Measurements from ENCODE around the gene FLT3LG. TPM values are rescaled to one million over a fixed set of nuclear protein-coding genes. Genes with fewer than 3 reads are reported as not detected.

FLT3LG gene
- total RNA-seq, 1 experiment from 2014 or later: 6.5 TPM

DNA sequence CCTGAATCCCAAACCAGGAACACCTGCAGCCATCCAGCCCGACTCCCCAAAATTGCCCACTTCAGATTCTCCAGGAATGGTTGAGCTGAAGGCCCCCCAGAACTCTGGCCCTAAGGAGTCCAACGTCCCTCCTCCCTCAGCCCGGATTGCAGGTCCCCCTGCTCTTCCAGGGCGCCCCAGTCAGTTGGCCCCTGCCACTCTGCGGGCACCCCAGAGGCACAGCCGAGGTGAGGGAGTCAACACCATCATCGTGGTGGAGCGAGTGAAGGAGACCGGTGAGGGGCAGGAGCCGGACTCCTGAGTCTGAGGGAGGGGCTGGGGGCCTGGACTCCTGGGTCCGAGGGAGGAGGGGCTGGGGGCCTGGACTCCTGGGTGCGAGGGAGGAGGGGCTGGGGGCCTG, 46.7 kb upstream of the FLT3LG start:
- Histone ChIP-seq H3K27ac (ENCODE audit: low read depth, low read length, poor library complexity, severe bottlenecking) (no peak overlapping the region), H3K36me3 (ENCODE audit: insufficient read depth, low read length, poor library complexity, severe bottlenecking) (no peaks in the 10 kb centered on the region), H3K4me1 (ENCODE audit: insufficient read depth, low read length, poor library complexity, severe bottlenecking) (peaks cover 13% of the 10 kb centered on the region), H3K27me3 (replicated peaks; ENCODE audit: insufficient read depth, low read depth, low read length, poor library complexity) (peaks cover 63% of the 10 kb centered on the region), H3K9me3 (ENCODE audit: low read depth, low read length, poor library complexity, severe bottlenecking) (no peaks in the 10 kb centered on the region), H3K4me3 (ENCODE audit: low read depth, low read length, poor library complexity, severe bottlenecking) (no peak overlapping the region)
- ChIA-PET POLR2A (ENCODE audit: low non-redundant PET) (no interaction called here), CTCF (interaction anchor here (0.5 kb wide), 1 partner anchor 24 kb away, joined by 7 read pairs; the partner anchor contains the start of gene PIH1D1)
- TF ChIP-seq, protein P1, sequence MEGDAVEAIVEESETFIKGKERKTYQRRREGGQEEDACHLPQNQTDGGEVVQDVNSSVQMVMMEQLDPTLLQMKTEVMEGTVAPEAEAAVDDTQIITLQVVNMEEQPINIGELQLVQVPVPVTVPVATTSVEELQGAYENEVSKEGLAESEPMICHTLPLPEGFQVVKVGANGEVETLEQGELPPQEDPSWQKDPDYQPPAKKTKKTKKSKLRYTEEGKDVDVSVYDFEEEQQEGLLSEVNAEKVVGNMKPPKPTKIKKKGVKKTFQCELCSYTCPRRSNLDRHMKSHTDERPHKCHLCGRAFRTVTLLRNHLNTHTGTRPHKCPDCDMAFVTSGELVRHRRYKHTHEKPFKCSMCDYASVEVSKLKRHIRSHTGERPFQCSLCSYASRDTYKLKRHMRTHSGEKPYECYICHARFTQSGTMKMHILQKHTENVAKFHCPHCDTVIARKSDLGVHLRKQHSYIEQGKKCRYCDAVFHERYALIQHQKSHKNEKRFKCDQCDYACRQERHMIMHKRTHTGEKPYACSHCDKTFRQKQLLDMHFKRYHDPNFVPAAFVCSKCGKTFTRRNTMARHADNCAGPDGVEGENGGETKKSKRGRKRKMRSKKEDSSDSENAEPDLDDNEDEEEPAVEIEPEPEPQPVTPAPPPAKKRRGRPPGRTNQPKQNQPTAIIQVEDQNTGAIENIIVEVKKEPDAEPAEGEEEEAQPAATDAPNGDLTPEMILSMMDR (conservative IDR thresholded peaks at IDR 0.05; ENCODE audit: low read depth, low read length): no peak
- no peak for TF ChIP-seq EZH2 (IDR thresholded peaks at IDR 0.05; ENCODE audit: borderline replicate concordance, low read depth, low read length, poor library complexity, severe bottlenecking)
- intact Hi-C loops (cut with micrococcal nuclease; ENCODE audit: unreplicated experiment): no loop called here
- BruUV-seq (replicated peaks): no TSS peak
- no peak for DNase-seq (ENCODE audit: low spot score)

DNA sequence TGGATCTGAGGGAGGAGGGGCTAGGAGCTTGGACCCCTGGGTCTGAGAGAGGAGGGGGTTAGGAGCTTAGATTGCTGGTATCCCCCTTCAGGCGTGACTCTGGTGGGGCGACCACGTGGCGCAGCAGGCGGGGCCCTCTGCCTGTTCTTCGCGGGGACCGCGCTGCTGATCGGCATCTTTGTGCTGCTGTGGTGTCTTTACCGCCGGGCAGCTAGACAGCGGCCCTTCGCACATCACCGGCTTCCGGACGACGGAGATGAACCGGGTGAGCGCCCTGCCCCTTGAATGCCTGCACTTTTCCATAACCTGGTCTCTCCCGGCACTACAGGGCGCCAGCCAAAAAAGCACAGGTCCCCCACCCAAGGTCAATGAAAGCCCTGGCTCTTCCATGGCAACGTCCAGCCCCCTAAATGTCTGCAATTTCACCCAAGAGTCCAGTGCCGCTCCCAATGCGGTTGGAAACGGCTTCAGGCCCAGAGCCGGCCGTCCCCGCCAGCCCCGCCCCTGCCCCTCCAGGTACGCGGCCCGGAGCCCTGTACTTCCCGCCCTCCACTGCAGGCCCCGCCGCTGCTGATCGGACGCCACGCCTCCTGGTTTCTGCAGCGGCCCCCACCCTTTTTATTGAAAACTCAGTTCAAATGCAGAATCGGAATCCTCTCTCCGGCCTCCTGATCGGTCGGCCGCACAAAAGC, 46.0 kb upstream of the FLT3LG start:
- ChIA-PET CTCF (interaction anchor here (0.5 kb wide), 1 partner anchor 24 kb away, joined by 7 read pairs; the partner anchor contains the start of gene PIH1D1), POLR2A (ENCODE audit: low non-redundant PET) (no interaction called here)
- DNase-seq (ENCODE audit: low spot score): no peak
- Histone ChIP-seq H3K9me3 (ENCODE audit: low read depth, low read length, poor library complexity, severe bottlenecking) (no peaks in the 10 kb centered on the region), H3K4me1 (ENCODE audit: insufficient read depth, low read length, poor library complexity, severe bottlenecking) (peaks cover 10% of the 10 kb centered on the region), H3K27ac (ENCODE audit: low read depth, low read length, poor library complexity, severe bottlenecking) (no peak overlapping the region), H3K36me3 (ENCODE audit: insufficient read depth, low read length, poor library complexity, severe bottlenecking) (no peaks in the 10 kb centered on the region), H3K27me3 (replicated peaks; ENCODE audit: insufficient read depth, low read depth, low read length, poor library complexity) (peaks cover 57% of the 10 kb centered on the region), H3K4me3 (ENCODE audit: low read depth, low read length, poor library complexity, severe bottlenecking) (no peak overlapping the region)
- TF ChIP-seq, protein P1 (conservative IDR thresholded peaks at IDR 0.05; ENCODE audit: low read depth, low read length): no peak
- no peak for TF ChIP-seq EZH2 (IDR thresholded peaks at IDR 0.05; ENCODE audit: borderline replicate concordance, low read depth, low read length, poor library complexity, severe bottlenecking)
- intact Hi-C loops (cut with micrococcal nuclease; ENCODE audit: unreplicated experiment): no loop called here
- no TSS peak for BruUV-seq (replicated peaks)

DNA sequence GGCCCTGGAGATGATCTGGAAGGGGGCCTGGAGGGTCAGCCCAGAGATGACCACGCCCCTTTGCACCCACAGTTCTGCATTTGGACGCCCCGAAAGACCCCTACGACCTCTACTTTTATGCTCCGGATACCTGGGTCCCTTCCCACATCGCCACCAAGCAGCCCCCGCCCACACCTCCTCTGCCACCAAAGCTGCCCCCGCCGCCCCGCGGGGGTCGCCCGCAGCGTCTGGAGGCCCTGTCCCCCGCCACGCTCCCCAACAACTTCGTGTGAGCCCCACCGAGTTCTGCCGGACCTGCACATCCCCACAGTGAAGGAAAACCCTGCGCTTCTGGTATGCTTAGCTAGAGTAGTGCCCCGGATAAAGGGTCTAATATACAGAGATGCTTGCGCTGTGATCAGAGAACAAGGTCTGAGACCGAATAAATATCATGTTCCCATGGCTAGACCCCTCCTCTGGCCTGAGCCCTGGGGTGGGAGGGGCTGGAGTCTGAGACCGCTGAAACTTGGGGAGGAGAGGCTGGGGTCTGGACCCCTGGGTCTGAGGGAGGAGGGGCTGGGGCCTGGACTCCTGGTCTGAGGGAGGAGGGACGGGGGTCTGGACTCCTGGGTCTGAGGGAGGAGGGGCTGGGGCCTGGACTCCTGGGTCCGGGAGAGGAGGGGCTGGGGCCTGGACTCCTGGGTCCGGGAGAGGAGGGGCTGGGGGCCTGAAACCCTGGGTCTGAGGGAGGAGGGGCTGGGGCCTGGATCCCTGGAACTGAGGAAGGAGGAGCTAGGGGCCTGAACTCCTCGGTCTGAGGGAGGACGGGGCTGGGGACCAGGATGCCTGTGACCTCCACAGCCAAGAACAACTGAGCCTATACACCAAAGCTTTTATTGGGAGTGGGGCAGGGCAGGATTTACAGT, 45.2 kb upstream of the FLT3LG start:
- peaks cover 49% of the 10 kb centered on the region for H3K27me3 ChIP-seq (replicated peaks; ENCODE audit: insufficient read depth, low read depth, low read length, poor library complexity)
- intact Hi-C loops (cut with micrococcal nuclease; ENCODE audit: unreplicated experiment): no loop called here

More for the DNA sequence above, 45.2 kb upstream of the FLT3LG start:
- no peak overlapping the region for H3K27ac ChIP-seq (ENCODE audit: low read depth, low read length, poor library complexity, severe bottlenecking)
- DNase-seq (ENCODE audit: low spot score): no peak
- POLR2A ChIA-PET (ENCODE audit: low non-redundant PET): no interaction called here
- H3K36me3 ChIP-seq (ENCODE audit: insufficient read depth, low read length, poor library complexity, severe bottlenecking): no peaks in the 10 kb centered on the region
- no TSS peak for BruUV-seq (replicated peaks)
- no peak overlapping the region for H3K4me3 ChIP-seq (ENCODE audit: low read depth, low read length, poor library complexity, severe bottlenecking)
- H3K4me1 ChIP-seq (ENCODE audit: insufficient read depth, low read length, poor library complexity, severe bottlenecking): peaks cover 10% of the 10 kb centered on the region
- TF ChIP-seq, protein P1 (conservative IDR thresholded peaks at IDR 0.05; ENCODE audit: low read depth, low read length): no peak
- no peak for TF ChIP-seq EZH2 (IDR thresholded peaks at IDR 0.05; ENCODE audit: borderline replicate concordance, low read depth, low read length, poor library complexity, severe bottlenecking)
- no peaks in the 10 kb centered on the region for H3K9me3 ChIP-seq (ENCODE audit: low read depth, low read length, poor library complexity, severe bottlenecking)
- CTCF ChIA-PET: interaction anchor here (0.7 kb wide), 1 partner anchor 10 kb away, joined by 3 read pairs; no protein-coding TSS in a partner anchor
